ENCODE results near the gene USF3. TPM values are rescaled to one million over a fixed set of nuclear protein-coding genes. Genes with fewer than 3 reads are reported as not detected.

The USF3 gene
- polyA plus RNA-seq, 3 donors, result 1.6 to 4.5 (median 3.3) TPM

- Histone ChIP-seq H2AFZ (ENCODE audit: insufficient read depth, low read depth, low read length, poor library complexity, severe bottlenecking) (no peak overlapping the region), H3K4me3 (replicated peaks in 1 of 3; ENCODE audit: low read depth in 2 of 3, low read length in 3 of 3) (no peak overlapping the region), H3K9me3 (replicated peaks in 1 of 2; ENCODE audit: control insufficient read depth in 1 of 2, insufficient read depth in 1 of 2, low read length in 2 of 2) (no peaks in the 10 kb centered on the region), H3K36me3 (replicated peaks in 1 of 2; ENCODE audit: control insufficient read depth in 1 of 2, insufficient read depth in 2 of 2, low read length in 2 of 2) (peaks cover 0 to 5% of the 10 kb centered on the region in 2 donors), H3K27me3 (ENCODE audit: control insufficient read depth in 2 of 2, insufficient read depth in 2 of 2, low read length in 2 of 2) (no peaks in the 10 kb centered on the region), H3K9ac (ENCODE audit: insufficient read depth, low read length, poor library complexity, severe bottlenecking) (no peak overlapping the region), H3K79me2 (ENCODE audit: insufficient read depth, low read length) (peaks cover 95% of the 10 kb centered on the region), H3K27ac (ENCODE audit: low read depth in 1 of 2, low read length in 2 of 2) (no peak overlapping the region), H4K20me1 (ENCODE audit: insufficient read depth, low read length) (peaks cover 61% of the 10 kb centered on the region), H3K4me1 (ENCODE audit: control insufficient read depth in 1 of 2, insufficient read depth in 2 of 2, low read length in 2 of 2) (peaks cover 20 to 25% of the 10 kb centered on the region in 2 donors), H3K4me2 (replicated peaks; ENCODE audit: extremely low read depth, low read length, poor library complexity, severe bottlenecking) (no peak overlapping the region)
- H3K36me3 Mint-ChIP-seq, result peaks cover 11 to 13% of the 10 kb centered on the region in 2 donors
- H3K4me1 Mint-ChIP-seq, result peaks cover 37% of the 10 kb centered on the region
- DNase-seq, result no peak
- no peak for TF ChIP-seq CTCF (IDR thresholded peaks at IDR 0.05)
- 97% methylated on average over 3 of the region's 3 CpGs for WGBS (ENCODE audit: insufficient coverage)
- intact Hi-C loops (cut with micrococcal nuclease), result no loop called here
- H3K27me3 Mint-ChIP-seq (ENCODE audit: low read depth in 3 of 3), result no peaks in the 10 kb centered on the region
- H3K27ac Mint-ChIP-seq, result no peak overlapping the region
- H3K9me3 Mint-ChIP-seq, result peaks cover 0 to under 1% (median 0%) of the 10 kb centered on the region in 7 donors
- no peak overlapping the region for H3K4me3 Mint-ChIP-seq
Measured at GRCh38 chr3:113690482-113690881, 6.0 kb downstream of the USF3 start.

GRCh38 chr3:113685956-113686721 is 10.3 kb downstream of the USF3 start:
- H3K4me1 Mint-ChIP-seq, result peaks cover 28% of the 10 kb centered on the region
- H3K4me3 ChIP-seq (replicated peaks in 1 of 3; ENCODE audit: low read depth in 2 of 3, low read length in 3 of 3), result no peak overlapping the region
- peaks cover 49% of the 10 kb centered on the region for H4K20me1 ChIP-seq (ENCODE audit: insufficient read depth, low read length)
- DNase-seq, result no peak
- no peak overlapping the region for H3K4me3 Mint-ChIP-seq
- peak overlapping the region in 1 of 2 donors; percentile 11 for H3K27ac ChIP-seq (ENCODE audit: low read depth in 1 of 2, low read length in 2 of 2)
- peaks cover 57% of the 10 kb centered on the region for H3K79me2 ChIP-seq (ENCODE audit: insufficient read depth, low read length)
- intact Hi-C loops (cut with micrococcal nuclease), result no loop called here
- 57% methylated on average over 1 of the region's 2 CpGs for WGBS (ENCODE audit: insufficient coverage)
- peaks cover 0 to 2% of the 10 kb centered on the region in 2 donors for H3K9me3 ChIP-seq (replicated peaks in 1 of 2; ENCODE audit: control insufficient read depth in 1 of 2, insufficient read depth in 1 of 2, low read length in 2 of 2)
- H3K27me3 ChIP-seq (ENCODE audit: control insufficient read depth in 2 of 2, insufficient read depth in 2 of 2, low read length in 2 of 2), result no peaks in the 10 kb centered on the region
- H3K4me2 ChIP-seq (replicated peaks; ENCODE audit: extremely low read depth, low read length, poor library complexity, severe bottlenecking), result peak overlapping the region; percentile 7
- no peak overlapping the region for H3K9ac ChIP-seq (ENCODE audit: insufficient read depth, low read length, poor library complexity, severe bottlenecking)
- H2AFZ ChIP-seq (ENCODE audit: insufficient read depth, low read depth, low read length, poor library complexity, severe bottlenecking), result no peak overlapping the region
- peaks cover 0 to 10% of the 10 kb centered on the region in 2 donors for H3K36me3 ChIP-seq (replicated peaks in 1 of 2; ENCODE audit: control insufficient read depth in 1 of 2, insufficient read depth in 2 of 2, low read length in 2 of 2)
- H3K27me3 Mint-ChIP-seq (ENCODE audit: low read depth in 3 of 3), result no peaks in the 10 kb centered on the region
- peaks cover 10 to 17% of the 10 kb centered on the region in 2 donors for H3K36me3 Mint-ChIP-seq
- no peak for TF ChIP-seq CTCF (IDR thresholded peaks at IDR 0.05)
- peaks cover 0 to 9% (median 3%) of the 10 kb centered on the region in 7 donors for H3K9me3 Mint-ChIP-seq
- H3K4me1 ChIP-seq (ENCODE audit: control insufficient read depth in 1 of 2, insufficient read depth in 2 of 2, low read length in 2 of 2), result peaks cover 15 to 24% of the 10 kb centered on the region in 2 donors
- H3K27ac Mint-ChIP-seq, result peak overlapping the region in 6 of 7 donors; percentile 48 to 78 (median 55)
